K562 (cell line): ENCODE data around the gene ENOSF1. TPM values are rescaled to one million over a fixed set of nuclear protein-coding genes. Genes with fewer than 3 reads are reported as not detected.

Experiments
- ARHGAP35 ChIP-seq: fragments of 450-650 bp; IDR thresholded peaks from 2 replicates; pipeline ENCODE4 v1.6.1; 2018; ENCODE audit not compliant: partially characterized antibody
- CREB1 ChIP-seq, 2 experiments: sonication (generic) in 1 of 2; formaldehyde crosslinking in 1 of 2; IDR thresholded peaks; 2 replicates each; pipeline versions ENCODE4 v1.6.1 to v1.8.0; 2012 to 2022; ENCODE audit warnings: inconsistent platforms in 1 of 2, mild to moderate bottlenecking in 1 of 2, missing genetic modification reagents in 1 of 2, moderate library complexity in 1 of 2
- HMG20B ChIP-seq: fragments of 250-450 bp; sonication (Bioruptor Pico); IDR thresholded peaks from 2 replicates; pipeline ENCODE4 v1.5.0; 2021; ENCODE audit warnings: mild to moderate bottlenecking
- HMGN3 ChIP-seq: IDR thresholded peaks from 2 replicates; pipeline ENCODE4 v1.6.1; 2011; ENCODE audit warnings: borderline replicate concordance, low read depth, mild to moderate bottlenecking, mixed read lengths, low read length; ENCODE audit not compliant: insufficient read length; ENCODE audit errors: extremely low read depth
- IRF2 ChIP-seq: sonication (generic); formaldehyde crosslinking; IDR thresholded peaks from 2 replicates; pipeline ENCODE4 v1.8.1; 2022; ENCODE audit warnings: mild to moderate bottlenecking, missing genetic modification reagents
- JUN ChIP-seq, 2 experiments: sonication (generic) in 1 of 2; formaldehyde crosslinking in 1 of 2; IDR thresholded peaks; 2 replicates each; pipeline versions ENCODE4 v1.6.1 to v1.8.0; 2012 to 2022; ENCODE audit warnings: borderline replicate concordance in 2 of 2, mild to moderate bottlenecking in 2 of 2, improper control_type of control experiment in 1 of 2, low read depth in 1 of 2, low read length in 1 of 2, missing genetic modification reagents in 1 of 2
- KAT7 ChIP-seq: sonication (generic); formaldehyde crosslinking; IDR thresholded peaks from 2 replicates; pipeline ENCODE4 v1.8.0; 2022; ENCODE audit warnings: missing genetic modification reagents, mild to moderate bottlenecking, borderline replicate concordance
- MBD2 ChIP-seq: sonication (generic); IDR thresholded peaks from 2 replicates; pipeline ENCODE4 v1.6.1; 2016; ENCODE audit warnings: low read depth, borderline replicate concordance
- RB1 ChIP-seq: fragments of 450-650 bp; IDR thresholded peaks from 2 replicates; pipeline ENCODE4 v1.6.1; 2017; ENCODE audit warnings: low read depth, mild to moderate bottlenecking
- SAFB ChIP-seq: fragments of 200-400 bp; formaldehyde crosslinking; IDR thresholded peaks from 2 replicates; pipeline ENCODE4 v1.6.1; 2017; ENCODE audit warnings: low read depth, low read length, borderline replicate concordance
- SRSF7 ChIP-seq: fragments of 200-400 bp; formaldehyde crosslinking; optimal IDR thresholded peaks from 2 replicates; pipeline ENCODE3; 2017; ENCODE audit warnings: mild to moderate bottlenecking, low read depth, low read length
- TEAD1 ChIP-seq, 2 experiments: fragments of 450-650 bp in 1 of 2; sonication (generic) in 1 of 2; formaldehyde crosslinking; IDR thresholded peaks; 2 replicates each; pipeline versions ENCODE4 v1.4.0 to v1.8.0; 2020 to 2022; ENCODE audit warnings: mild to moderate bottlenecking in 2 of 2, missing genetic modification reagents in 1 of 2
- U2AF1 ChIP-seq: fragments of 200-400 bp; formaldehyde crosslinking; optimal IDR thresholded peaks from 2 replicates; pipeline ENCODE3; 2017; ENCODE audit warnings: mild to moderate bottlenecking, low read depth, low read length, moderate library complexity
- ZNF175 ChIP-seq: fragments of 200-800 bp; sonication (Bioruptor generic); IDR thresholded peaks from 2 replicates; pipeline ENCODE4 v1.6.1; 2016; ENCODE audit warnings: low read depth, mild to moderate bottlenecking, missing genetic modification characterization, missing compliant biosample characterization
- ZNF274 ChIP-seq: IDR thresholded peaks from 2 replicates; pipeline ENCODE4 v1.6.1; 2011; ENCODE audit warnings: low read depth, mild to moderate bottlenecking, low read length, moderate library complexity, borderline replicate concordance
- ZNF740 ChIP-seq, 3 experiments: fragments of 200-800 bp in 1 of 3; sonication (Bioruptor generic) in 1 of 3; sonication (generic) in 1 of 3; formaldehyde crosslinking in 1 of 3; IDR thresholded peaks; 2 replicates each; pipeline versions ENCODE4 v1.6.1 to v1.8.0; 2016 to 2022; ENCODE audit warnings: mild to moderate bottlenecking in 2 of 3, missing compliant biosample characterization in 2 of 3, missing genetic modification characterization in 2 of 3, missing genetic modification reagents in 1 of 3
- polyA plus RNA-seq, 8 experiments: library from polyadenylated mRNA; depleted of rRNA in 4 of 8; stranded (reverse) in 5 of 8; unstranded in 3 of 8; fragments of >200 nt; fragmentation: Nextera tagmentation in 2 of 8; fragmentation: Illumina TruSeq in 1 of 8; extraction: Ambion mirVana in 2 of 8; extraction: Trizol in 1 of 8; gene quantifications; 2 replicates each; pipeline versions ENCODE4 v1.2.1 to v1.2.3, GENCODE V29; 2011 to 2014; ENCODE audit warnings: inconsistent platforms in 1 of 8, missing spikeins in 1 of 8
- total RNA-seq, 7 experiments: library from RNA; depleted of rRNA in 6 of 7; stranded (reverse); fragments of >200 nt in 6 of 7; fragmentation: Illumina TruSeq in 2 of 7; extraction: Trizol in 2 of 7; gene quantifications; 2 replicates each; pipeline versions ENCODE4 v1.2.1 to v1.2.3, GENCODE V29; 2011 to 2021; ENCODE audit warnings: low replicate concordance in 1 of 7
- TF ChIP-seq, protein P1 (sequence below): IDR thresholded peaks from 2 replicates; pipeline ENCODE4 v1.6.1; 2011; ENCODE audit warnings: borderline replicate concordance, low read depth, mild to moderate bottlenecking, moderate library complexity, low read length; ENCODE audit not compliant: insufficient read depth, poor library complexity, severe bottlenecking
- TF ChIP-seq, protein P2 (sequence below), 3 experiments: fragments of 200-800 bp in 1 of 3; fragments of 250-450 bp in 1 of 3; fragments of 450-650 bp in 1 of 3; sonication (Bioruptor Pico) in 1 of 3; sonication (Bioruptor generic) in 1 of 3; formaldehyde crosslinking in 1 of 3; IDR thresholded peaks; 2 replicates each; pipeline versions ENCODE4 v1.6.1 to v1.8.0; 2016 to 2022; ENCODE audit warnings: mild to moderate bottlenecking in 2 of 3, missing genetic modification characterization in 2 of 3, missing compliant biosample characterization in 1 of 3, moderate library complexity in 1 of 3

The ENOSF1 gene
- total and polyA plus RNA-seq, 9 of the 15 experiments (the other 6 are each of a cell fraction or from before 2014, with no cell fraction given), result 15.5 to 66.4 (median 46.5) TPM

DNA sequence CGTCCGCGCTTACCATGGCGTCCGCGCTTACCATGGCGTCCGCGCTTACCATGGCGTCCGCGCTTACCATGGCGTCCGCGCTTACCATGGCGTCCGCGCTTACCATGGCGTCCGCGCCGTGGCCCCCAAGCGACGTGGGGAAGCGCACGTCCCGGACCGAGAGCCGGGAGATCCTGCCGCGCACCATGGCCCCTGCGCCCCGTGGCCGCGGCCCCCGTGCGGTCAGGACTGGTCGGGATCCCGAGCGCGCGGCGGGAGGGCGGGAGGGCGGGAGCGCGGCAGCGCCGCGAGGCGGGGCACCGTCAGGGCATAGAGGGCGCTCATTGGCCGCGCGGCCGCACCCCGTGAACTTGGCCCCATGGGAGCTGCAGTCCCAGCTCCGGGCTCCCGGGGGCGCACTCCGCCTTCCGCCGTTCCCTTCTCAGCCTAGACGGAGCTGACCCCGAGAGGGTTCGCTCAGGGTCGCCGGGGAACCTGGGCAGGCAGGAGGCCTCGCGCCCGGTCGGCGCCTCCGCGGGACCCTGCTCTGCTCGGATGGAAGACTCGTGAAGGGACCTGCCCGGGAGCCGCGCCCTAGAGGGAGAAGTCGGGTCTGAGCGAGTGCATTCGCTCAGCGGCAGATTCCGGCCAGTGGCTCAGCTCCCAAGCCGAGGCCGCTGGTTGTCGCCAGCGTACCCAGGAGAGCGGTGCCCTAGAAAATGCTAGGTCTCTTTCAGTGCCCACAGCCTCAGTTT is at the start of gene ENOSF1 (continued):
- TF ChIP-seq, protein P1, sequence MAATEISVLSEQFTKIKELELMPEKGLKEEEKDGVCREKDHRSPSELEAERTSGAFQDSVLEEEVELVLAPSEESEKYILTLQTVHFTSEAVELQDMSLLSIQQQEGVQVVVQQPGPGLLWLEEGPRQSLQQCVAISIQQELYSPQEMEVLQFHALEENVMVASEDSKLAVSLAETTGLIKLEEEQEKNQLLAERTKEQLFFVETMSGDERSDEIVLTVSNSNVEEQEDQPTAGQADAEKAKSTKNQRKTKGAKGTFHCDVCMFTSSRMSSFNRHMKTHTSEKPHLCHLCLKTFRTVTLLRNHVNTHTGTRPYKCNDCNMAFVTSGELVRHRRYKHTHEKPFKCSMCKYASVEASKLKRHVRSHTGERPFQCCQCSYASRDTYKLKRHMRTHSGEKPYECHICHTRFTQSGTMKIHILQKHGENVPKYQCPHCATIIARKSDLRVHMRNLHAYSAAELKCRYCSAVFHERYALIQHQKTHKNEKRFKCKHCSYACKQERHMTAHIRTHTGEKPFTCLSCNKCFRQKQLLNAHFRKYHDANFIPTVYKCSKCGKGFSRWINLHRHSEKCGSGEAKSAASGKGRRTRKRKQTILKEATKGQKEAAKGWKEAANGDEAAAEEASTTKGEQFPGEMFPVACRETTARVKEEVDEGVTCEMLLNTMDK, result peak; percentile 56
- TF ChIP-seq HMGN3 (peak; percentile 10), U2AF1 (peak; percentile 77), RB1 (peak; percentile 35; the same call in 1 of the 2 replicates), KAT7 (peak; percentile 65; the same call in 1 of the 2 replicates), ZNF740 (CRISPR knock-in tag; IDR thresholded peaks at IDR 0.05) (peak; percentile 41; the same call in 1 of the 2 replicates), ZNF740 (tag; IDR thresholded peaks at IDR 0.05) (no peak), HMG20B (CRISPR knock-in tag) (no peak), SAFB (peak; percentile 74), TEAD1 (CRISPR knock-in tag; IDR thresholded peaks at IDR 0.05) (peak in 1 of 2 experiments; percentile 80; a peak in 2 of 4 replicates), CREB1 (IDR thresholded peaks at IDR 0.05) (no peak), CREB1 (CRISPR knock-in tag; IDR thresholded peaks at IDR 0.05) (peak; percentile 38; the same call in 1 of the 2 replicates), MBD2 (peak; percentile 61; the same call in 1 of the 2 replicates), ZNF175 (CRISPR knock-in tag) (no peak), JUN (IDR thresholded peaks at IDR 0.05; ENCODE audit: borderline replicate concordance, low read depth, low read length) (no peak), JUN (CRISPR knock-in tag; IDR thresholded peaks at IDR 0.05; ENCODE audit: borderline replicate concordance) (no peak; the same call in 1 of the 2 replicates), ZNF274 (no peak), SRSF7 (no peak), ARHGAP35 (no peak), IRF2 (CRISPR knock-in tag) (no peak)
- TF ChIP-seq, protein P2, sequence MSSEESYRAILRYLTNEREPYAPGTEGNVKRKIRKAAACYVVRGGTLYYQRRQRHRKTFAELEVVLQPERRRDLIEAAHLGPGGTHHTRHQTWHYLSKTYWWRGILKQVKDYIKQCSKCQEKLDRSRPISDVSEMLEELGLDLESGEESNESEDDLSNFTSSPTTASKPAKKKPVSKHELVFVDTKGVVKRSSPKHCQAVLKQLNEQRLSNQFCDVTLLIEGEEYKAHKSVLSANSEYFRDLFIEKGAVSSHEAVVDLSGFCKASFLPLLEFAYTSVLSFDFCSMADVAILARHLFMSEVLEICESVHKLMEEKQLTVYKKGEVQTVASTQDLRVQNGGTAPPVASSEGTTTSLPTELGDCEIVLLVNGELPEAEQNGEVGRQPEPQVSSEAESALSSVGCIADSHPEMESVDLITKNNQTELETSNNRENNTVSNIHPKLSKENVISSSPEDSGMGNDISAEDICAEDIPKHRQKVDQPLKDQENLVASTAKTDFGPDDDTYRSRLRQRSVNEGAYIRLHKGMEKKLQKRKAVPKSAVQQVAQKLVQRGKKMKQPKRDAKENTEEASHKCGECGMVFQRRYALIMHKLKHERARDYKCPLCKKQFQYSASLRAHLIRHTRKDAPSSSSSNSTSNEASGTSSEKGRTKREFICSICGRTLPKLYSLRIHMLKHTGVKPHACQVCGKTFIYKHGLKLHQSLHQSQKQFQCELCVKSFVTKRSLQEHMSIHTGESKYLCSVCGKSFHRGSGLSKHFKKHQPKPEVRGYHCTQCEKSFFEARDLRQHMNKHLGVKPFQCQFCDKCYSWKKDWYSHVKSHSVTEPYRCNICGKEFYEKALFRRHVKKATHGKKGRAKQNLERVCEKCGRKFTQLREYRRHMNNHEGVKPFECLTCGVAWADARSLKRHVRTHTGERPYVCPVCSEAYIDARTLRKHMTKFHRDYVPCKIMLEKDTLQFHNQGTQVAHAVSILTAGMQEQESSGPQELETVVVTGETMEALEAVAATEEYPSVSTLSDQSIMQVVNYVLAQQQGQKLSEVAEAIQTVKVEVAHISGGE (CRISPR knock-in tag; IDR thresholded peaks at IDR 0.05), result peak in 1 of 3 experiments; percentile 51; a peak in 1 of 6 replicates
